ENCODE measurements around the gene ELOA2.
"Not testable (repeated sequence)": the region's sequence is repeated elsewhere in the genome, so short reads cannot be mapped to it uniquely, and the experiment has no call there.

The ELOA2 gene, protein sequence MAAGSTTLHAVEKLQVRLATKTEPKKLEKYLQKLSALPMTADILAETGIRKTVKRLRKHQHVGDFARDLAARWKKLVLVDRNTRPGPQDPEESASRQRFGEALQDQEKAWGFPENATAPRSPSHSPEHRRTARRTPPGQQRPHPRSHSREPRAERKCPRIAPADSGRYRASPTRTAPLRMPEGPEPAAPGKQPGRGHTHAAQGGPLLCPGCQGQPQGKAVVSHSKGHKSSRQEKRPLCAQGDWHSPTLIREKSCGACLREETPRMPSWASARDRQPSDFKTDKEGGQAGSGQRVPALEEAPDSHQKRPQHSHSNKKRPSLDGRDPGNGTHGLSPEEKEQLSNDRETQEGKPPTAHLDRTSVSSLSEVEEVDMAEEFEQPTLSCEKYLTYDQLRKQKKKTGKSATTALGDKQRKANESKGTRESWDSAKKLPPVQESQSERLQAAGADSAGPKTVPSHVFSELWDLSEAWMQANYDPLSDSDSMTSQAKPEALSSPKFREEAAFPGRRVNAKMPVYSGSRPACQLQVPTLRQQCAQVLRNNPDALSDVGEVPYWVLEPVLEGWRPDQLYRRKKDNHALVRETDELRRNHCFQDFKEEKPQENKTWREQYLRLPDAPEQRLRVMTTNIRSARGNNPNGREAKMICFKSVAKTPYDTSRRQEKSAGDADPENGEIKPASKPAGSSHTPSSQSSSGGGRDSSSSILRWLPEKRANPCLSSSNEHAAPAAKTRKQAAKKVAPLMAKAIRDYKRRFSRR

DNA sequence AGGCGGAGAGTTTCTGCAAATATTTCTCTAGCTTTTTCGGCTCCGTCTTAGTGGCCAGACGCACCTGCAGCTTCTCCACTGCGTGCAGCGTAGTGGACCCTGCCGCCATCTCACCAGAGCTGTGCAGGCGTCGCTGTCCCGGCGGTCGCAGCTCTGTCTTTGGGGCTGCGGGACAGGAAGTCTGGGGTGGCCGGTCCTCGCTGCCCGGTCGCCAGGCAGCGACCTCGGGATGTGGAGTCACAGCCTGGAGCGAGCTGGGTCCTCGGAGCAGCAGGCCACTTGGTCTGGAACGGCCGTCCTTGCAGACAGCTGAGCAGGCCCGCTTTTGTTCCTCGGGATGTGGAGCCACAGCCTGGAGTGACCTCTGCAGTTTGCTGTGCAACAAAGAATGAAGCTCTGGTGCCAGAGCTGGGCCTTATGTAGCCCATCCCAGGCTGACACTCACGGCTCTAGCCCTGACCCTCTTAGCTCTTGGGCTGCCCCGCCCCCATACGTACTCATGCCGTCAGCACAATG lies at the start of gene ELOA2:
TSS of gene ELOA2 (minus strand) at position 466 of the 516 bp plus-strand sequence. CDS start at position 109, 357 bp downstream.
- no peak for DNase-seq

DNA sequence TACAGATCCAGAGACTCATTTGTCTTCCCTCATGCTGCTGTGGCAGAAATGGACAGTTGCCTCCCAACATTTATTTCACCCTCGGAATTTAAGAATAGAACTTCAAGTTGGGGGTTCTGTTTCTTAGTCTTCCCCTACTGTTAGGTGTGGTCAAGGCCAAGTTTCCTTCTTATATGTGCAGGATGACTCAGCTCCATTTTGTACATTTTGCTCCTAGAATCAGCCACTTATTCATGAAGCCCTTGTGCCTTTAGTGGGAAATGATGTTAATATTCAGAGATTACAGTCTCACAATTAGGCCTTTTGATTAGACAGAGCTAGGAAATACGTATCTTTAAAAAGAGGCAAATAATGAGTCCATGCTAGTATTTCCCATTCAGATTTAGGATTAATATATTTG lies 46.2 kb upstream of the ELOA2 start:
- no peak for DNase-seq

GRCh38 chr18:47080872-47081271 lies 45.5 kb upstream of the ELOA2 start:
- no peak for DNase-seq

DNA sequence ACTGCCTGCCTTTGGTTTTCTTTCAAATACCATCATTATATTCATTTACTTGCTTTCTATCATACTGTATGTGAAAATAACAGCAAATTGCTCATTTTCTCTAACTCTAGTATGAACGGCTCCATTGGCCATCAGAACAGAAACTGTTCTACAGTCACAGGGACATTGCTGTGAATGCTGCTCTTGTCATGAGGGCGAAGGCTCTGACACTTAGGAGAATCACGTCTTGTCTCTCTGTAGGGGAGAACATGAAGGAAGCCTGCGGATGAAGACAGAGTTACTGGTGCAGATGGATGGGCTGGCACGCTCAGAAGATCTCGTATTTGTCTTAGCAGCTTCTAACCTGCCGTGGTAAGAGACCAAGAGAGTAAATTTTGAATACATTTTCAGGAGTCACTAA lies 41.7 kb upstream of the ELOA2 start:
- peak; percentile 17 for DNase-seq

DNA sequence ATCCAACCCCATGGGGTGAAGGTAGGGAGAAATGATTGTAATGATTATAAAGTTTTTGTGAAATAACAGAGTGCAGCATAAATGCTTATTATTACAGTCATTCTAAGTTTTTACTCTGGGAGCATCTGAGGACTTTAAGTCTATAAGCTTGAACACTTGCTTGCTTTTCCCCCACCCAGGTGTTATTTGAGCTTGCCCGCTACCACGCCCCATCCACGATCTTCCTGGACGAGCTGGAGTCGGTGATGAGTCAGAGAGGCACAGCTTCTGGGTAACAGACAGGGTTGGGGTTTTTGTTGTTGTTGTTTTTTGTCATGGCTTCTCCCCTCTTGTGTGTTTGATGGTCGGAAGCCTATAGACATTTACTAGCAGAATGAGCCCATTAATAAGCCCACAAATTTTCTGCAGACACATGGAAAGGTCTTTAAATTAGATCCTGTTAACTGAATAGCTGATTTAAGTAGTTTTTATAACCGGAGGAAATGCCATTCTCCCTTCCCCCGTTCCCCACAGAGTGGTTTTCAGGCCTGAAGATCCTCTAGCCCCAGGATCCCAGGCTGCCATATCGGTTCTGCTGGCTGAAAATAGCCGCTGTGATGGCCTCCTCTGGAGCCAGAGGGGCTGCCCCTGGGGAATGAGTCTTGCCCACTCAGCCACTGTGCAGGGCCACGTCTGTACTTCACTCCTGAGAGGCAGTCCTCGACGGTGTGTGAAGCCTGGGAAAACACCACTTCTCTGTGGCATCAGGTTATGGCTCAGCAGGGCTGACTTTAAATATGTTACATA lies 39.9 kb upstream of the ELOA2 start:
- no peak for DNase-seq

- DNase-seq, result no peak
Measured at GRCh38 chr18:47067648-47068047, 32.2 kb upstream of the ELOA2 start.

GRCh38 chr18:47063096-47063495 lies 27.7 kb upstream of the ELOA2 start:
- no peak for DNase-seq

GRCh38 chr18:47062471-47062870 lies 27.1 kb upstream of the ELOA2 start:
- DNase-seq, result no peak

GRCh38 chr18:47054369-47054768 lies 18.9 kb upstream of the ELOA2 start:
- DNase-seq, result no peak

GRCh38 chr18:47050468-47050867 lies 15.0 kb upstream of the ELOA2 start:
- DNase-seq, result peak; percentile 71

DNA sequence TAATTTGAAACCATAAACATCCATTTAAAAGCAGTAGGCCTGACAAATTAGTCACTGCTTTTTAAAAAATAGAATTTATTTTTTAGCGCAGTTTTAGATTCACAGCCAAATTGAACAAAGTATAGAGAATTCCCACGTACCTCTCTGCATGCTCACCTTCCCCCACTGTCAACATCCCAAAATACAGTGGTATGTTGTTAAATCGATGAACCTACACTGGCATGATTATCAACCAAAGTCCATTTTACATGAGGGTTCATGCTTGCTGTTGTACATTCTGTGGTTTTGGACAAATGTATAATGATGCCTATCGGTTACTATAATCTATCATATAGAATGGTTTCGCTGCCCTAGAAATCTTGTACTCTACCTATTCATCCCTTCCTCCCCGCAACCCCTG lies 5.6 kb upstream of the ELOA2 start:
- no peak for DNase-seq

DNA sequence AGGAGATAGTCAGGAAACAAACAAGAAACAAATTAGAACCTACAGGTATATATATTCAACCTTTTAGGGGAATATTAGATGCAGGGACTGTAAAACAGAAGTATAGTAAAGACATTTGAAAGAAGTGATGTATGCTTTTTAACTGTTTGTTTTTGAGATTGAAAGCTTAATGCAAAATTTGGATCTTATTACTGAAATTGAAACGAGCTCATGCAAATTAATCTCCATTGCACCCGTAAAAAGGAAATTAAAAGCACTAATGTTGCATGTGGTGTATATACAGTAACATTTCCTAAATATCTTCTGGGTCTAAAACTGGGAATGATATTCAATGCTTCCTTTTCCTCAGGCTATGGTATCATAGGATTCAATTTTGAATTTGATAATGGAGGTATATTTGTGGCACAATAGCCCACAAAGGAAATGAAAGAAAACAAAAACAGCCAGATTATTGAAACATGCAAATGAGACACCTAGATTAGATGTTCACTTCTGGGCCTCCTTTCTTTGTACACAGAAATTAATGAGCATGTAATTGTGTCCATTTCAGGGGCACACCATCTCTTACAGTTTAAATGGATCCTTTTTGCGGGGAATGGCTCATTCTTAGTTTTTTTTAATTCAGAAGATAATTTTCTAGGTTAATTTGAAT lies 1.6 kb upstream of the ELOA2 start:
- DNase-seq, result no peak

- DNase-seq, result no peak
Measured at GRCh38 chr18:47036298-47036874, 965 bp upstream of the ELOA2 start.

DNA sequence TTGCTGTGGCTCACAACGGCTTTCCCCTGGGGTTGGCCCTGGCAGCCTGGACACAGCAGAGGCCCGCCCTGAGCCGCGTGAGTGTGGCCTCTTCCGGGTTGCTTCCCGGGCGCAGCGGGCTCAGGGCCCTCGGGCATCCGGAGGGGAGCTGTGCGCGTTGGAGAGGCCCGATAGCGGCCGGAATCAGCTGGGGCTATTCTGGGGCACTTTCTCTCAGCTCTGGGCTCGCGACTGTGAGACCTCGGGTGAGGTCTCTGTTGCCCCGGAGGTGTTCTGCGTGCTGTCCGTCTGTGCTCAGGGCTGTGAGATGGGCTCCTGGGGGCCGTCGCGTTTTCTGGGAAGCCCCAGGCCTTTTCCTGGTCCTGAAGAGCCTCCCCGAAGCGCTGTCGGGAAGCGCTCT lies 830 bp downstream of the ELOA2 start:
- DNase-seq, result not testable (repeated sequence)

DNA sequence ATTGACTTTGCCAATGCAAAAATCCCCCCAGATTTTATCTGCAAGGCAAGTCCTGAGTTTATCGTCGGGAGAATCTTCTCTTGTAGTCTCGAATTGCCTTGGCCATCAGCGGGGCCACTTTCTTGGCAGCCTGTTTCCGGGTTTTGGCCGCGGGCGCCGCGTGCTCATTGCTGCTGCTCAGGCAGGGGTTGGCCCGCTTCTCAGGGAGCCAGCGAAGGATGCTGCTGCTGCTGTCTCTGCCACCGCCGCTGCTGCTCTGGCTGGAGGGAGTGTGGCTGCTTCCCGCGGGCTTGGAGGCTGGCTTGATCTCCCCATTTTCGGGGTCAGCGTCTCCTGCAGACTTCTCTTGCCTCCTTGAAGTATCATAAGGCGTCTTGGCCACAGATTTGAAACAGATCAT lies 2.5 kb downstream of the ELOA2 start:
- no peak for DNase-seq

GRCh38 chr18:47030887-47031286 lies 4.5 kb downstream of the ELOA2 start:
- not testable (repeated sequence) for DNase-seq

- DNase-seq, result not testable (repeated sequence)
Measured at GRCh38 chr18:47029684-47030353, 5.6 kb downstream of the ELOA2 start.

- not testable (repeated sequence) for DNase-seq
Measured at GRCh38 chr18:47028738-47029137, 6.7 kb downstream of the ELOA2 start.

GRCh38 chr18:47025557-47026174 lies 9.8 kb downstream of the ELOA2 start:
- not testable (repeated sequence) for DNase-seq

GRCh38 chr18:47023769-47024465 lies 11.5 kb downstream of the ELOA2 start:
- not testable (repeated sequence) for DNase-seq

Measured in eye (tissue), 1 donor.